A549 (cell line): ENCODE measurements around the gene DMGDH.

ENCODE experiments used
- CBX2 ChIP-seq: fragments of 200-600 bp; sonication (generic); IDR thresholded peaks from 2 replicates; pipeline ENCODE4 v1.6.1; 2016; ENCODE audit warnings: low read depth, mild to moderate bottlenecking, borderline replicate concordance
- CEBPB ChIP-seq, 2 experiments: fragments of >200 bp in 1 of 2; sonication (Bioruptor Twin) in 1 of 2; formaldehyde crosslinking in 1 of 2; IDR thresholded peaks; 2 replicates each; pipeline ENCODE4 v1.6.1; 2012 to 2016
- GATA3 ChIP-seq: IDR thresholded peaks from 2 replicates; pipeline ENCODE4 v1.6.1; 2012; ENCODE audit warnings: borderline replicate concordance
- JUN ChIP-seq, 2 experiments: fragments of >200 bp; sonication (Bioruptor Twin); formaldehyde crosslinking; IDR thresholded peaks; 2 replicates in 1 of 2; 3 replicates in 1 of 2; pipeline ENCODE4 v1.6.1; 2016 to 2017
- MAFK ChIP-seq: fragments of 450-650 bp; IDR thresholded peaks from 2 replicates; pipeline ENCODE4 v1.6.1; 2014; ENCODE audit not compliant: partially characterized antibody
- POLR2A ChIP-seq: IDR thresholded peaks from 2 replicates; pipeline ENCODE4 v1.6.1; 2012; ENCODE audit warnings: mild to moderate bottlenecking, low read length
- TF ChIP-seq, protein P1 (sequence below): fragments of >200 bp; sonication (Bioruptor Twin); formaldehyde crosslinking; IDR thresholded peaks from 3 replicates; pipeline ENCODE4 v1.5.1; 2016

DNA sequence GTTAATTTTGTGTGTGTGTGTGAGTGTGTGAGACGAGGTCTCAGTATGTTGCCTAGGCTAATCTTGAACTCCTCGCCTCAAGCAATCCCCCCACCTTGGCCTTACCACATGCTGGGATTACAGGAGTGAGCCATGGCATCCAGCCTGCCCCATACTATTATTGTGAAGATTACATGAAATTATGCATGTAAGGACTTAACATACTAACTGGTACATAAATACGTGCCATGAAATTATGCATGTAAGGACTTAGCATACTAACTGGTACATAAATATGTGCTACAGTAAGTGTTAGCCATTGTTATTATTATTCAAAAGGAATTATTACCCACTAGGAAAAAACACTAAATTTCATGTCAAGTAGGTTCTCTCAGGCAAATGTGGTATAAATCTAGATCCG is 16.2 kb downstream of the DMGDH start:
- TF ChIP-seq, protein P1, sequence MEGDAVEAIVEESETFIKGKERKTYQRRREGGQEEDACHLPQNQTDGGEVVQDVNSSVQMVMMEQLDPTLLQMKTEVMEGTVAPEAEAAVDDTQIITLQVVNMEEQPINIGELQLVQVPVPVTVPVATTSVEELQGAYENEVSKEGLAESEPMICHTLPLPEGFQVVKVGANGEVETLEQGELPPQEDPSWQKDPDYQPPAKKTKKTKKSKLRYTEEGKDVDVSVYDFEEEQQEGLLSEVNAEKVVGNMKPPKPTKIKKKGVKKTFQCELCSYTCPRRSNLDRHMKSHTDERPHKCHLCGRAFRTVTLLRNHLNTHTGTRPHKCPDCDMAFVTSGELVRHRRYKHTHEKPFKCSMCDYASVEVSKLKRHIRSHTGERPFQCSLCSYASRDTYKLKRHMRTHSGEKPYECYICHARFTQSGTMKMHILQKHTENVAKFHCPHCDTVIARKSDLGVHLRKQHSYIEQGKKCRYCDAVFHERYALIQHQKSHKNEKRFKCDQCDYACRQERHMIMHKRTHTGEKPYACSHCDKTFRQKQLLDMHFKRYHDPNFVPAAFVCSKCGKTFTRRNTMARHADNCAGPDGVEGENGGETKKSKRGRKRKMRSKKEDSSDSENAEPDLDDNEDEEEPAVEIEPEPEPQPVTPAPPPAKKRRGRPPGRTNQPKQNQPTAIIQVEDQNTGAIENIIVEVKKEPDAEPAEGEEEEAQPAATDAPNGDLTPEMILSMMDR, result no peak
- TF ChIP-seq CEBPB (IDR thresholded peaks at IDR 0.05), result no peak
- TF ChIP-seq JUN (IDR thresholded peaks at IDR 0.05), result no peak
- no peak for TF ChIP-seq CBX2
- TF ChIP-seq MAFK, result no peak
- TF ChIP-seq GATA3, result no peak
- TF ChIP-seq POLR2A, result no peak
